ENCODE results near the gene TMEM179. TPM values are rescaled to one million over a fixed set of nuclear protein-coding genes. Genes with fewer than 3 reads are reported as not detected.

The TMEM179 gene
- total and polyA plus RNA-seq, 2 donors (not counting 3 experiments of a cell fraction or from before 2014, with no cell fraction given), result 0.14 TPM; not detected in 1

DNA sequence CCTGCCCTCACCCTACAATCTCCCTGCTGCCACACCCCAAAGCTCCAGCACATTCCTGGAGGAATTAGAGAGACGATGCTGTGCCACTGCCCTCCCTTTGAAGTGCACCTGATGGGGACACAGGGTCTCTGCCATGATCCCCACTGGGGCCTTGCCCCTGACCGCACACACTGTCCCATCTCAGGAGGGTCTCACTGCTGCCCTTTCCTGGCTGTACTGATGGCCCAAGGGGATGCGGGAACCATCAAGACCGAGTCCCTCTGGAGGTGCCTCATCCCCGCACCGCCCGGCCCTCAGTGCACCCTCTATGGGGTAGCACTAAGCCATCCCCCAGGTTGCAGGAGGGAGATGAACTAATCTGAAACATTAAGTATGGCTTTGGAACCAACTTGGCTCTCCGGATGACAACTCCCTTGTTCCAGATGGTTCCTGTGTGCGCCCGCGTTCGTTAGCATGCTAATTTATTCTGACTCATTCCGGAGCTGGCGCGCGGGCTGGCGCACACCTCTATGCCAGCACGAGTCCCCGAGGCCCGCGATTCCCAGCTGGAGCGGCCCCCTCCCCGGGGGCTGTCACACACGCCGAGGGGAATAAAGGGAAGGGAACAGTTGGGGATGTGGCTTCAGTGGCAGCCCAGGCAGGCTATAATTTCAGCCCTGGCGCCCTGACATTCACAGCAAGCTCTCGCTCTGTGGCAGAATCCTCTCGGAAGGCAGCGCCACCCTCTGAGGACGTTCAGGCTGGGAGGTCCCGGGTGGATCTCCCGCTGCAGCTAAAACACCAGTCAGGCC, 59.2 kb downstream of the TMEM179 start:
- TF ChIP-seq POLR2A (IDR thresholded peaks at IDR 0.05; ENCODE audit: low read depth, low read length) (no peak), GATA2 (IDR thresholded peaks at IDR 0.05; ENCODE audit: insufficient read depth, insufficient read length, low read depth, low read length) (no peak), MAX (IDR thresholded peaks at IDR 0.05; ENCODE audit: insufficient read depth, insufficient read length) (no peak), POLR2AphosphoS5 (IDR thresholded peaks at IDR 0.05; ENCODE audit: insufficient read depth, low read depth, low read length) (no peak), EZH2 (IDR thresholded peaks at IDR 0.05; ENCODE audit: borderline replicate concordance, low read depth, low read length, severe bottlenecking) (no peak), MYC (IDR thresholded peaks at IDR 0.05; ENCODE audit: low read depth, low read length) (no peak), JUN (IDR thresholded peaks at IDR 0.05; ENCODE audit: borderline replicate concordance, insufficient read depth, insufficient read length, low read depth) (no peak), FOS (IDR thresholded peaks at IDR 0.05; ENCODE audit: borderline replicate concordance, insufficient read depth, low read length) (no peak)
- TF ChIP-seq, protein P1, sequence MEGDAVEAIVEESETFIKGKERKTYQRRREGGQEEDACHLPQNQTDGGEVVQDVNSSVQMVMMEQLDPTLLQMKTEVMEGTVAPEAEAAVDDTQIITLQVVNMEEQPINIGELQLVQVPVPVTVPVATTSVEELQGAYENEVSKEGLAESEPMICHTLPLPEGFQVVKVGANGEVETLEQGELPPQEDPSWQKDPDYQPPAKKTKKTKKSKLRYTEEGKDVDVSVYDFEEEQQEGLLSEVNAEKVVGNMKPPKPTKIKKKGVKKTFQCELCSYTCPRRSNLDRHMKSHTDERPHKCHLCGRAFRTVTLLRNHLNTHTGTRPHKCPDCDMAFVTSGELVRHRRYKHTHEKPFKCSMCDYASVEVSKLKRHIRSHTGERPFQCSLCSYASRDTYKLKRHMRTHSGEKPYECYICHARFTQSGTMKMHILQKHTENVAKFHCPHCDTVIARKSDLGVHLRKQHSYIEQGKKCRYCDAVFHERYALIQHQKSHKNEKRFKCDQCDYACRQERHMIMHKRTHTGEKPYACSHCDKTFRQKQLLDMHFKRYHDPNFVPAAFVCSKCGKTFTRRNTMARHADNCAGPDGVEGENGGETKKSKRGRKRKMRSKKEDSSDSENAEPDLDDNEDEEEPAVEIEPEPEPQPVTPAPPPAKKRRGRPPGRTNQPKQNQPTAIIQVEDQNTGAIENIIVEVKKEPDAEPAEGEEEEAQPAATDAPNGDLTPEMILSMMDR (IDR thresholded peaks at IDR 0.05; ENCODE audit: extremely low read depth in 1 of 2, insufficient read depth in 1 of 2, low read depth in 1 of 2, low read length in 2 of 2), result no peak
- Histone ChIP-seq H3K9ac (replicated peaks; ENCODE audit: extremely low read depth, insufficient read depth, low read length) (no peak overlapping the region), H3K4me1 (ENCODE audit: control insufficient read depth, extremely low read depth, insufficient read depth, low read length) (no peaks in the 10 kb centered on the region), H3K36me3 (ENCODE audit: control insufficient read depth in 2 of 2, extremely low read depth in 1 of 2, insufficient read depth in 2 of 2, low read length in 2 of 2) (no peaks in the 10 kb centered on the region), H3K9me1 (replicated peaks; ENCODE audit: control insufficient read depth, extremely low read depth, insufficient read depth, low read length) (no peaks in the 10 kb centered on the region), H3K4me2 (ENCODE audit: insufficient read depth, low read length) (no peak overlapping the region), H3K9me3 (replicated peaks; ENCODE audit: control insufficient read depth, insufficient read depth, low read length) (no peaks in the 10 kb centered on the region), H3K27ac (ENCODE audit: insufficient read depth, low read depth, low read length) (no peak overlapping the region), H3K4me3 (replicated peaks in 1 of 3; ENCODE audit: insufficient read depth in 1 of 3, low read depth in 1 of 3, low read length in 3 of 3) (no peak overlapping the region), H3K79me2 (ENCODE audit: control insufficient read depth, insufficient read depth, low read length) (no peaks in the 10 kb centered on the region), H2AFZ (ENCODE audit: low read depth, low read length) (no peak overlapping the region), H3K27me3 (ENCODE audit: control insufficient read depth in 2 of 2, insufficient read depth in 2 of 2, low read length in 2 of 2) (peaks cover 3 to 6% of the 10 kb centered on the region in 2 experiments), H4K20me1 (replicated peaks; ENCODE audit: control insufficient read depth, extremely low read depth, insufficient read depth, low read length) (no peaks in the 10 kb centered on the region)
- ChIA-PET CTCF (interaction anchor here (1.0 to 1.2 kb wide), 2 partner anchors 9 to 468 kb away, joined by 3 read pairs; no protein-coding TSS in a partner anchor), POLR2A (no interaction called here)
- no peak for FAIRE-seq
- intact Hi-C loops (cut with micrococcal nuclease), result no loop called here
- no peak for DNase-seq (ENCODE audit: low read depth, low spot score)
- dilution Hi-C loops (cut with MboI; ENCODE audit: extremely low pct_ligation_motif_present, low sequenced_read_pairs), result no loop called here
- BruUV-seq (replicated peaks), result no TSS peak

Data from endothelial cell of umbilical vein (primary cell).